PC-3 (cell line): ENCODE results near the gene CFAP57. TPM values are rescaled to one million over a fixed set of nuclear protein-coding genes. Genes with fewer than 3 reads are reported as not detected.

Experiments used
- ATAC-seq: fragments of 200-7000 bp; cut with Tn5 transposase; 2 replicates; pipeline ENCODE4 v1.9.1; 2020; ENCODE audit warnings: mild to moderate bottlenecking, moderate library complexity
- BruUV-seq: library from RNA; stranded (reverse); fragments of 400-500 nt; replicated peaks from 2 replicates; lab custom pipeline; 2021; lab: Mats Ljungman, UMichigan
- CTCF ChIA-PET: fragments of 300-600 bp; sonication (Branson Sonifier 250); formaldehyde crosslinking; loops from one replicate; lab custom pipeline; 2022; ENCODE audit warnings: antibody characterized with exemption; lab: Charles Lee
- POLR2A ChIA-PET: fragments of 300-600 bp; sonication (Branson Sonifier 250); formaldehyde crosslinking; loops from one replicate; lab custom pipeline; 2022; ENCODE audit warnings: antibody characterized with exemption; ENCODE audit not compliant: unreplicated experiment; lab: Charles Lee
- DNase-seq: peaks from one replicate; pipeline ENCODE4 v3.0.0-alpha.2; 2015
- H2AFZ ChIP-seq: fragments of 300-600 bp; sonication (generic); 2 replicates; pipeline ENCODE4 v1.6.0; 2016; ENCODE audit warnings: antibody characterized with exemption, low read length
- H3F3A ChIP-seq: fragments of 300-600 bp; sonication (generic); one replicate; pipeline ENCODE4 v1.6.0; 2017; ENCODE audit warnings: antibody characterized with exemption, low read length, control low read depth, mild to moderate bottlenecking; ENCODE audit not compliant: unreplicated experiment
- H3K27ac ChIP-seq: fragments of 300-600 bp; sonication (generic); 2 replicates; pipeline ENCODE4 v1.5.1; 2016; ENCODE audit warnings: mild to moderate bottlenecking, low read length
- H3K27me3 ChIP-seq: fragments of 300-600 bp; sonication (generic); 2 replicates; pipeline ENCODE4 v1.6.1; 2016; ENCODE audit warnings: low read length, mixed read lengths
- H3K36me3 ChIP-seq: fragments of 300-600 bp; sonication (generic); 2 replicates; pipeline ENCODE4 v1.6.1; 2016; ENCODE audit warnings: low read depth, mixed run types, low read length, mixed read lengths
- H3K4me1 ChIP-seq: fragments of 300-600 bp; sonication (generic); 2 replicates; pipeline ENCODE4 v1.5.1; 2016; ENCODE audit warnings: low read length; ENCODE audit not compliant: insufficient read depth
- H3K4me2 ChIP-seq: fragments of 300-600 bp; sonication (generic); 2 replicates; pipeline ENCODE4 v1.6.0; 2016; ENCODE audit warnings: low read length
- H3K4me3 ChIP-seq: fragments of 300-600 bp; sonication (generic); 2 replicates; pipeline ENCODE4 v1.5.1; 2016; ENCODE audit warnings: mild to moderate bottlenecking, low read length, mixed read lengths
- H3K79me2 ChIP-seq: fragments of 300-600 bp; sonication (generic); 2 replicates; pipeline ENCODE4 v1.6.1; 2017; ENCODE audit warnings: low read length, mixed read lengths
- H3K9ac ChIP-seq: fragments of 300-600 bp; sonication (generic); 2 replicates; pipeline ENCODE4 v1.6.0; 2016; ENCODE audit warnings: mild to moderate bottlenecking, low read length
- H3K9me2 ChIP-seq: fragments of 300-600 bp; sonication (generic); replicated peaks from 2 replicates; pipeline ENCODE4 v1.6.1; 2016; ENCODE audit warnings: mixed run types, low read length, mixed read lengths
- H3K9me3 ChIP-seq: fragments of 300-600 bp; sonication (generic); 2 replicates; pipeline ENCODE4 v1.6.1; 2016; ENCODE audit warnings: low read length, mixed read lengths
- H4K20me1 ChIP-seq: fragments of 300-600 bp; sonication (generic); 2 replicates; pipeline ENCODE4 v1.6.1; 2016; ENCODE audit warnings: low read length, mixed read lengths
- CTCF ChIP-seq: fragments of 300-600 bp; sonication (generic); conservative IDR thresholded peaks from 2 replicates; pipeline ENCODE4 v1.5.1; 2017; ENCODE audit warnings: antibody characterized with exemption, low read depth, mild to moderate bottlenecking, low read length
- EZH2 ChIP-seq: fragments of 300-600 bp; sonication (generic); IDR thresholded peaks from one replicate; pipeline ENCODE4 v1.6.1; 2017; ENCODE audit warnings: antibody characterized with exemption, mild to moderate bottlenecking, low read length; ENCODE audit not compliant: unreplicated experiment
- EZH2phosphoT487 ChIP-seq: fragments of 300-600 bp; sonication (generic); IDR thresholded peaks from 2 replicates; pipeline ENCODE4 v1.6.1; 2018; ENCODE audit warnings: mild to moderate bottlenecking, antibody characterized with exemption, low read length, borderline replicate concordance
- intact Hi-C: fragments of 100-400 bp; cut with micrococcal nuclease; formaldehyde crosslinking; loops from 2 replicates; pipeline ENCODE4 v1.9.0; 2023
- total RNA-seq: library from RNA; depleted of rRNA; stranded (reverse); fragments of >200 nt; gene quantifications from 2 replicates; pipeline ENCODE4 v1.2.3, GENCODE V29; 2014

Gene CFAP57
- total RNA-seq, 1 experiment from 2014 or later = 1.2 TPM

- POLR2A ChIA-PET = no interaction called here
- Histone ChIP-seq H3K4me2 (no peak overlapping the region), H3K9me2 (no peaks in the 10 kb centered on the region), H3K27me3 (no peaks in the 10 kb centered on the region), H3K4me3 (no peak overlapping the region), H3K4me1 (no peaks in the 10 kb centered on the region), H3F3A (no peaks in the 10 kb centered on the region), H3K36me3 (no peaks in the 10 kb centered on the region), H3K9me3 (no peaks in the 10 kb centered on the region), H3K79me2 (no peaks in the 10 kb centered on the region), H2AFZ (no peak overlapping the region), H3K27ac (no peak overlapping the region), H3K9ac (no peak overlapping the region), H4K20me1 (no peaks in the 10 kb centered on the region)
- no peak for TF ChIP-seq EZH2
- no peak for TF ChIP-seq EZH2phosphoT487
- TF ChIP-seq CTCF = no peak
- CTCF ChIA-PET = no interaction called here
- no TSS peak for BruUV-seq
- no peak for ATAC-seq
- intact Hi-C loops = no loop called here
- no peak for DNase-seq
These were observed 18.7 kb upstream of the CFAP57 start for GRCh38 chr1:43153443-43153842.

- Histone ChIP-seq H3K4me2 (no peak overlapping the region), H3K27me3 (no peaks in the 10 kb centered on the region), H3K36me3 (no peaks in the 10 kb centered on the region), H3K79me2 (no peaks in the 10 kb centered on the region), H3K9me2 (no peaks in the 10 kb centered on the region), H2AFZ (no peak overlapping the region), H3K9ac (no peak overlapping the region), H3F3A (no peaks in the 10 kb centered on the region), H3K4me1 (no peaks in the 10 kb centered on the region), H3K4me3 (no peak overlapping the region), H3K9me3 (no peaks in the 10 kb centered on the region), H4K20me1 (no peaks in the 10 kb centered on the region), H3K27ac (no peak overlapping the region)
- DNase-seq (no peak), ATAC-seq (no peak)
- BruUV-seq = no TSS peak
- ChIA-PET CTCF (interaction anchor here (0.6 kb wide), 1 partner anchor 32 kb away, joined by 3 read pairs; no protein-coding TSS in a partner anchor), POLR2A (no interaction called here)
- intact Hi-C loops = no loop called here
- TF ChIP-seq EZH2phosphoT487 (no peak), CTCF (no peak), EZH2 (no peak)
These were observed 16.1 kb upstream of the CFAP57 start for GRCh38 chr1:43156026-43156425.

GRCh38 chr1:43165162-43165561 lies 7.0 kb upstream of the CFAP57 start:
- Histone ChIP-seq H3K9ac (no peak overlapping the region), H3F3A (no peaks in the 10 kb centered on the region), H3K4me3 (no peak overlapping the region), H3K4me1 (peaks cover 3% of the 10 kb centered on the region), H3K4me2 (no peak overlapping the region), H3K9me3 (no peaks in the 10 kb centered on the region), H3K27me3 (no peaks in the 10 kb centered on the region), H4K20me1 (peaks cover 13% of the 10 kb centered on the region), H3K36me3 (peaks cover 69% of the 10 kb centered on the region), H3K27ac (no peak overlapping the region), H3K79me2 (peaks cover 31% of the 10 kb centered on the region), H2AFZ (no peak overlapping the region), H3K9me2 (no peaks in the 10 kb centered on the region)
- no peak for ATAC-seq
- ChIA-PET CTCF (no interaction called here), POLR2A (interaction anchor here (0.6 kb wide), 1 partner anchor 242 kb away, joined by 3 read pairs; no protein-coding TSS in a partner anchor)
- no peak for DNase-seq
- intact Hi-C loops = loop anchor here (10.0 kb wide), 1 partner anchor 90 kb away; no protein-coding TSS in a partner anchor
- no TSS peak for BruUV-seq
- TF ChIP-seq CTCF (no peak), EZH2phosphoT487 (no peak), EZH2 (no peak)
